Spleen (tissue), 11 donors: Measurements from ENCODE around the gene TNFAIP6. TPM values are rescaled to one million over a fixed set of nuclear protein-coding genes. Genes with fewer than 3 reads are reported as not detected.
"Not testable (repeated sequence)": the region's sequence is repeated elsewhere in the genome, so short reads cannot be mapped to it uniquely, and the experiment has no call there.

Experiments
- DNase-seq: peaks from one replicate; pipeline ENCODE4 v3.0.0-alpha.2; 2020
- H3K27ac ChIP-seq, 8 donors: fragments of 200-600 bp; sonication (generic) in 7 of 8; 1 replicate in 4 of 8; 2 replicates in 4 of 8; pipeline versions ENCODE4 v1.5.0 to v1.8.0; 2016 to 2021; ENCODE audit warnings: inconsistent platforms in 4 of 8, mild to moderate bottlenecking in 4 of 8, moderate library complexity in 1 of 8
- H3K27me3 ChIP-seq, 7 donors: fragments of 200-600 bp; sonication (generic) in 6 of 7; replicated peaks in 1 of 7; 1 replicate in 4 of 7; 2 replicates in 3 of 7; pipeline versions ENCODE4 v1.5.0 to v1.8.0; 2016 to 2021; ENCODE audit warnings: inconsistent platforms in 3 of 7, mild to moderate bottlenecking in 1 of 7
- H3K36me3 ChIP-seq, 6 donors: fragments of 200-600 bp; sonication (generic) in 5 of 6; 1 replicate in 4 of 6; 2 replicates in 2 of 6; pipeline versions ENCODE4 v1.5.0 to v1.8.0; 2016 to 2021; ENCODE audit warnings: inconsistent platforms in 2 of 6
- H3K4me1 ChIP-seq, 6 donors: fragments of 200-600 bp; sonication (generic) in 5 of 6; 1 replicate in 3 of 6; 2 replicates in 3 of 6; pipeline versions ENCODE4 v1.5.0 to v1.8.0; 2016 to 2021; ENCODE audit warnings: inconsistent platforms in 3 of 6
- H3K4me3 ChIP-seq, 8 donors: fragments of 200-600 bp; sonication (generic) in 7 of 8; 1 replicate in 4 of 8; 2 replicates in 4 of 8; pipeline versions ENCODE4 v1.5.0 to v1.8.0; 2016 to 2021; ENCODE audit warnings: inconsistent platforms in 4 of 8, mild to moderate bottlenecking in 4 of 8, moderate library complexity in 2 of 8
- H3K9me3 ChIP-seq, 8 donors: fragments of 200-600 bp; sonication (generic) in 7 of 8; 1 replicate in 4 of 8; 2 replicates in 4 of 8; pipeline versions ENCODE4 v1.5.0 to v1.8.0; 2016 to 2021; ENCODE audit warnings: inconsistent platforms in 4 of 8
- CTCF ChIP-seq, 11 experiments: fragments of 200-600 bp in 7 of 11; fragments of 450-650 bp in 4 of 11; sonication (generic) in 4 of 11; IDR thresholded peaks in 8 of 11; conservative IDR thresholded peaks in 3 of 11; 1 replicate in 7 of 11; 2 replicates in 4 of 11; pipeline versions ENCODE4 v1.4.0 to v1.8.0; 2016 to 2021; ENCODE audit warnings: antibody characterized with exemption in 11 of 11, inconsistent platforms in 4 of 11, mild to moderate bottlenecking in 1 of 11
- POLR2A ChIP-seq, 3 donors: fragments of 450-650 bp; IDR thresholded peaks; one replicate each; pipeline ENCODE4 v1.5.1; 2017; ENCODE audit warnings: antibody characterized with exemption in 3 of 3, mild to moderate bottlenecking in 1 of 3
- POLR2AphosphoS5 ChIP-seq, 3 donors: sonication (generic); formaldehyde crosslinking; IDR thresholded peaks; one replicate each; pipeline ENCODE4 v1.5.1; 2017; ENCODE audit warnings: antibody characterized with exemption in 3 of 3
- WGBS, 5 donors: extraction: QIAGEN DNeasy Blood & Tissue Kit in 3 of 5; methylation state at CpG; one replicate each; pipeline versions ENCODE4 v1.1.5 to v1.1.7; 2013 to 2018; 5-methylcytosine and 5-hydroxymethylcytosine counted together
- intact Hi-C: fragments of 100-400 bp; cut with DNase I; formaldehyde crosslinking; loops from one replicate; pipeline ENCODE4 v1.15.0; 2023; ENCODE audit warnings: low total_unique reads
- polyA plus RNA-seq, 3 donors: library from polyadenylated mRNA; stranded (reverse); fragments of 200-250 nt; gene quantifications; one replicate each; pipeline ENCODE4 v1.2.1, GENCODE V29; 2013
- total RNA-seq, 7 donors: library from RNA; depleted of rRNA in 3 of 7; stranded (reverse); fragments of >200 nt in 3 of 7; fragmentation: NEBNext Ultra II Directional in 4 of 7; extraction: Animal tissue kit (Norgen Biotek cat#: 25700) in 4 of 7; gene quantifications; one replicate each; pipeline versions ENCODE4 v1.1.0 to v1.2.1, GENCODE V29; 2016 to 2021
- donor health status: healthy with polysubstance abuse.
- donor health status: DM: no; HTN: no; CAD: no; lungs with moderate emphysema.
- donor health status: DM: no; HTN: no; CAD: no.
- donor health status: Bipolar disorder and iron deficiency.
- donor health status: healthy.
- donor health status: DM: no; HTN: no; CAD: no.
- donor health status: DM: yes; HTN: yes; CAD: no.

The TNFAIP6 gene
- total and polyA plus RNA-seq, 10 donors, result 0.46 to 19.7 (median 4.1) TPM

GRCh38 chr2:151336863-151337371, 20.5 kb upstream of the TNFAIP6 start:
- H3K27me3 ChIP-seq, result no peaks in the 10 kb centered on the region
- no peaks in the 10 kb centered on the region for H3K4me1 ChIP-seq
- WGBS, 5 donors, result 36 to 58% (median 44%) methylated on average over 2 of the region's 2 CpGs
- no peak for DNase-seq
- peaks cover 0 to 14% (median 10%) of the 10 kb centered on the region in 8 donors for H3K9me3 ChIP-seq
- TF ChIP-seq POLR2AphosphoS5 (IDR thresholded peaks at IDR 0.05), result no peak
- intact Hi-C loops, result no loop called here
- H3K36me3 ChIP-seq, result no peaks in the 10 kb centered on the region
- no peak overlapping the region for H3K4me3 ChIP-seq
- no peak overlapping the region for H3K27ac ChIP-seq

- Histone ChIP-seq H3K27me3 (no peaks in the 10 kb centered on the region), H3K4me1 (no peaks in the 10 kb centered on the region), H3K9me3 (peaks cover 0 to 18% (median 11%) of the 10 kb centered on the region in 8 donors), H3K27ac (no peak overlapping the region), H3K36me3 (no peaks in the 10 kb centered on the region), H3K4me3 (no peak overlapping the region)
- intact Hi-C loops, result no loop called here
- TF ChIP-seq POLR2AphosphoS5 (IDR thresholded peaks at IDR 0.05), result no peak
- TF ChIP-seq POLR2A (IDR thresholded peaks at IDR 0.05), result no peak
- no peak for TF ChIP-seq CTCF (IDR thresholded peaks at IDR 0.05 in 8 of 11, conservative IDR thresholded peaks at IDR 0.05 in 3 of 11)
- WGBS, 5 donors, result 53 to 81% (median 73%) methylated on average over 1 of the region's 1 CpG
- DNase-seq, result no peak
Observed at GRCh38 chr2:151337643-151338042, 19.7 kb upstream of the TNFAIP6 start.

- Histone ChIP-seq H3K27ac (no peak overlapping the region), H3K4me3 (no peak overlapping the region), H3K9me3 (peaks cover 0 to 18% (median 11%) of the 10 kb centered on the region in 8 donors), H3K36me3 (no peaks in the 10 kb centered on the region), H3K27me3 (no peaks in the 10 kb centered on the region), H3K4me1 (no peaks in the 10 kb centered on the region)
- WGBS, 5 donors, result 76 to 91% (median 86%) methylated on average over 3 of the region's 3 CpGs
- intact Hi-C loops, result no loop called here
- TF ChIP-seq CTCF (IDR thresholded peaks at IDR 0.05 in 8 of 11, conservative IDR thresholded peaks at IDR 0.05 in 3 of 11) (no peak), POLR2AphosphoS5 (IDR thresholded peaks at IDR 0.05) (no peak), POLR2A (IDR thresholded peaks at IDR 0.05) (no peak)
- DNase-seq, result no peak
Observed at GRCh38 chr2:151338115-151338514, 19.3 kb upstream of the TNFAIP6 start.

GRCh38 chr2:151343073-151343472, 14.3 kb upstream of the TNFAIP6 start:
- Histone ChIP-seq H3K36me3 (no peaks in the 10 kb centered on the region), H3K4me1 (peaks cover 0 to 1% (median 0%) of the 10 kb centered on the region in 6 donors), H3K27ac (no peak overlapping the region), H3K4me3 (no peak overlapping the region), H3K27me3 (no peaks in the 10 kb centered on the region), H3K9me3 (peaks cover 0 to 27% (median 16%) of the 10 kb centered on the region in 8 donors)
- no peak for TF ChIP-seq POLR2AphosphoS5 (IDR thresholded peaks at IDR 0.05)
- TF ChIP-seq CTCF (IDR thresholded peaks at IDR 0.05 in 8 of 11, conservative IDR thresholded peaks at IDR 0.05 in 3 of 11), result no peak
- TF ChIP-seq POLR2A (IDR thresholded peaks at IDR 0.05), result no peak
- DNase-seq, result no peak
- WGBS, 5 donors, result 80 to 98% (median 88%) methylated on average over 2 of the region's 2 CpGs
- intact Hi-C loops, result no loop called here

GRCh38 chr2:151344191-151344590, 13.2 kb upstream of the TNFAIP6 start:
- intact Hi-C loops, H3K4me3 ChIP-seq, H3K27ac ChIP-seq, DNase-seq, H3K27me3 ChIP-seq, H3K36me3 ChIP-seq: not testable (repeated sequence)
- Histone ChIP-seq H3K4me1 (peaks cover 0 to 11% (median 0%) of the 10 kb centered on the region in 6 donors), H3K9me3 (peaks cover 0 to 27% (median 16%) of the 10 kb centered on the region in 8 donors)
- WGBS, 5 donors, result 80 to 95% (median 92%) methylated on average over 4 of the region's 4 CpGs
